ENCODE results near the gene KDM3B. TPM values are rescaled to one million over a fixed set of nuclear protein-coding genes. Genes with fewer than 3 reads are reported as not detected.

Gene KDM3B
- total and polyA plus RNA-seq, 2 of the 8 experiments (the other 6 are each of a cell fraction or from before 2014, with no cell fraction given): 27.1 to 78.1 TPM

DNA sequence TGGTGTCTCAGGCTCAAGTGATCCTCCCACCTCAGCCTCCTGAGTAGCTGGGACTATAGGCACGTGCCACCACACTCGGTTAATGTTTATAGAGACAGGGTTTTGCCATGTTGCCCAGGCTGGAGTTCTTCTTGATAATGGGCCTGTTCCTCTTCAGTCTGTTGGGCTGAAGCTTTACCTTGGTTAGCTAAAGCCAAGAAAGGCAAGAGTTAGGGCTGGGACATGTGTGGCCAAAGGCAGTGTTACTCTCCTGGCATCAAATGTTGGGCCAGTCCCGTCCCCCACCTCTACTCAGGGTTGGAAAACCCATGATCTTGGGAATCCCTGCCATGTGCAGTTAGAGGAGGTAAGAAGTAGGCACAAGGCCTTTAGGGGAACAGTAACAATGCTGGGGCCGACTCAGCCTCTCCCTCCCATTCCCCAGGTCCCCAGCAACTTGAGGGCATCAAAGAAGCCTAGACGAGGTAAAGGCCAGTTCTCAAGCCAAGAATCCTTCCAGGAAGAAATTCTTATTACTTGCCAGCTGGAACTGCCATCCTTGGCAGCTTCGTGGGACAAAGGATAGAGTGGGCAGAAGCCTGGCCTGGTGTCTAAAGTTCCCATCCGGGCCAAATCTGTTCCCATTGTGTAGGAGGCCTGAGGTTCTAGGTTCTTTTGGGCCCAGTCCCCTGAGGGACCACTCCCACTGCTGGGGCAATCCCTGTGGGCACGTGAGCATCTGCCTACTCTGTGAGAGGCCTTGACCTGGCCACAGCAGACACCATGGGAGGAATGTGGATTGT, 117.2 kb downstream of the KDM3B start (continued):
- no peak for TF ChIP-seq SIX5 (IDR thresholded peaks at IDR 0.05; ENCODE audit: low read depth, low read length)
- TF ChIP-seq TCF12 (IDR thresholded peaks at IDR 0.05; ENCODE audit: low read depth, low read length): peak; percentile 57; the same call in 1 of the 2 replicates
- TF ChIP-seq, protein P1, sequence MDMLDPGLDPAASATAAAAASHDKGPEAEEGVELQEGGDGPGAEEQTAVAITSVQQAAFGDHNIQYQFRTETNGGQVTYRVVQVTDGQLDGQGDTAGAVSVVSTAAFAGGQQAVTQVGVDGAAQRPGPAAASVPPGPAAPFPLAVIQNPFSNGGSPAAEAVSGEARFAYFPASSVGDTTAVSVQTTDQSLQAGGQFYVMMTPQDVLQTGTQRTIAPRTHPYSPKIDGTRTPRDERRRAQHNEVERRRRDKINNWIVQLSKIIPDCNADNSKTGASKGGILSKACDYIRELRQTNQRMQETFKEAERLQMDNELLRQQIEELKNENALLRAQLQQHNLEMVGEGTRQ (IDR thresholded peaks at IDR 0.05; ENCODE audit: low read length): peak; percentile 58; the same call in 1 of the 2 replicates
- TF ChIP-seq NANOG (IDR thresholded peaks at IDR 0.05; ENCODE audit: insufficient read depth, low read depth, low read length, poor library complexity, severe bottlenecking): no peak
- TF ChIP-seq EP300 (IDR thresholded peaks at IDR 0.05; ENCODE audit: borderline replicate concordance in 1 of 2, low read depth in 2 of 2, low read length in 2 of 2): no peak
- no peak for TF ChIP-seq JUN (IDR thresholded peaks at IDR 0.05; ENCODE audit: low read depth, low read length)
- no peak; the same call in 1 of the 2 replicates for TF ChIP-seq EGR1 (IDR thresholded peaks at IDR 0.05; ENCODE audit: borderline replicate concordance, low read depth, low read length)
- TF ChIP-seq RBBP5 (IDR thresholded peaks at IDR 0.05; ENCODE audit: borderline replicate concordance, low read depth, low read length): no peak
- no peak for TF ChIP-seq CBX8 (IDR thresholded peaks at IDR 0.05; ENCODE audit: borderline replicate concordance, low read depth, low read length)
- TF ChIP-seq RAD21 (IDR thresholded peaks at IDR 0.05 in 1 of 2, conservative IDR thresholded peaks at IDR 0.05 in 1 of 2; ENCODE audit: low read depth in 2 of 2, low read length in 2 of 2): no peak
- no peak for TF ChIP-seq CEBPB (IDR thresholded peaks at IDR 0.05; ENCODE audit: low read depth, low read length)
- TF ChIP-seq POLR2AphosphoS5 (IDR thresholded peaks at IDR 0.05; ENCODE audit: low read depth, low read length): peak; percentile 92
- no peak for TF ChIP-seq FOSL1 (IDR thresholded peaks at IDR 0.05; ENCODE audit: insufficient read depth, low read depth, low read length)
- TF ChIP-seq CHD1 (IDR thresholded peaks at IDR 0.05; ENCODE audit: low read depth, low read length): no peak
- TF ChIP-seq, protein P2, sequence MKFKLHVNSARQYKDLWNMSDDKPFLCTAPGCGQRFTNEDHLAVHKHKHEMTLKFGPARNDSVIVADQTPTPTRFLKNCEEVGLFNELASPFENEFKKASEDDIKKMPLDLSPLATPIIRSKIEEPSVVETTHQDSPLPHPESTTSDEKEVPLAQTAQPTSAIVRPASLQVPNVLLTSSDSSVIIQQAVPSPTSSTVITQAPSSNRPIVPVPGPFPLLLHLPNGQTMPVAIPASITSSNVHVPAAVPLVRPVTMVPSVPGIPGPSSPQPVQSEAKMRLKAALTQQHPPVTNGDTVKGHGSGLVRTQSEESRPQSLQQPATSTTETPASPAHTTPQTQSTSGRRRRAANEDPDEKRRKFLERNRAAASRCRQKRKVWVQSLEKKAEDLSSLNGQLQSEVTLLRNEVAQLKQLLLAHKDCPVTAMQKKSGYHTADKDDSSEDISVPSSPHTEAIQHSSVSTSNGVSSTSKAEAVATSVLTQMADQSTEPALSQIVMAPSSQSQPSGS (IDR thresholded peaks at IDR 0.05; ENCODE audit: low read length): peak; percentile 96

Data from H1 (cell line).